ENCODE results near the gene SUMF1. TPM values are rescaled to one million over a fixed set of nuclear protein-coding genes. Genes with fewer than 3 reads are reported as not detected.

Gene SUMF1
- total RNA-seq, 2 donors from 2014 or later: 18.4 to 18.6 TPM

DNA sequence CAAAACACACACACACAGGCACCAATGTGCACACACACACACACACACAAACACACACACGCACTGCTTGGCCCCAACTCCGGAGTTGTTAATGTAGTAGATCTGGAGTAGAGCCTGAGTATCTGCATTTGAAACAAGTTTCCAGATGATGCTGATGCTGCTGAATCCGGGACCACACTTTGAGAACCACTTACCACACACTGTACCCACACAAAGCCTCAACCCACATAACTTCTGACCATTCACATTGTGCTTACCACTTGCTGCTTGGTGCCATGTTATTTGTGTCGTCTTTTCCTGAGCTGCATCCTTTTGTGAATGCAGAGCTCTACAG is 127.0 kb downstream of the SUMF1 start:
- Mint-ChIP-seq H3K4me3 (no peak overlapping the region), H3K36me3 (ENCODE audit: low read depth) (no peaks in the 10 kb centered on the region), H3K27me3 (ENCODE audit: insufficient read depth) (peaks cover under 1% of the 10 kb centered on the region), H3K4me1 (peaks cover 8% of the 10 kb centered on the region), H3K27ac (no peak overlapping the region), H3K9me3 (no peaks in the 10 kb centered on the region)
- DNase-seq: no peak
- no peak for TF ChIP-seq CTCF (conservative IDR thresholded peaks at IDR 0.05)
- Histone ChIP-seq H3K9me3 (ENCODE audit: control insufficient read depth, low read length) (no peaks in the 10 kb centered on the region), H3K9ac (ENCODE audit: extremely low read depth, low read length, poor library complexity, severe bottlenecking) (no peak overlapping the region), H3K4me1 (ENCODE audit: control insufficient read depth, insufficient read depth, low read length) (no peaks in the 10 kb centered on the region), H3K27me3 (ENCODE audit: control insufficient read depth, insufficient read depth, low read length, poor library complexity, severe bottlenecking) (no peaks in the 10 kb centered on the region), H3K4me3 (ENCODE audit: low read length) (no peak overlapping the region), H3K36me3 (ENCODE audit: control insufficient read depth, insufficient read depth, low read length) (no peaks in the 10 kb centered on the region), H3K27ac (ENCODE audit: low read depth, low read length) (no peak overlapping the region)
- 95% methylated on average over 4 of the region's 4 CpGs; no CpG with 5 or more reads in 1 of the 2 experiments for WGBS, 2 experiments (ENCODE audit: insufficient coverage in 1 of 2, insufficient read length in 1 of 2)

GRCh38 chr3:4338751-4339150 is 128.3 kb downstream of the SUMF1 start:
- peak; percentile 36 for TF ChIP-seq CTCF (conservative IDR thresholded peaks at IDR 0.05)
- Histone ChIP-seq H3K4me1 (ENCODE audit: control insufficient read depth, insufficient read depth, low read length) (no peaks in the 10 kb centered on the region), H3K27ac (ENCODE audit: low read depth, low read length) (no peak overlapping the region), H3K36me3 (ENCODE audit: control insufficient read depth, insufficient read depth, low read length) (no peaks in the 10 kb centered on the region), H3K9me3 (ENCODE audit: control insufficient read depth, low read length) (no peaks in the 10 kb centered on the region), H3K9ac (ENCODE audit: extremely low read depth, low read length, poor library complexity, severe bottlenecking) (no peak overlapping the region), H3K4me3 (ENCODE audit: low read length) (no peak overlapping the region), H3K27me3 (ENCODE audit: control insufficient read depth, insufficient read depth, low read length, poor library complexity, severe bottlenecking) (no peaks in the 10 kb centered on the region)
- DNase-seq: no peak
- Mint-ChIP-seq H3K4me1 (peaks cover 10% of the 10 kb centered on the region), H3K27ac (no peak overlapping the region), H3K36me3 (ENCODE audit: low read depth) (no peaks in the 10 kb centered on the region), H3K9me3 (no peaks in the 10 kb centered on the region), H3K27me3 (ENCODE audit: insufficient read depth) (no peaks in the 10 kb centered on the region), H3K4me3 (no peak overlapping the region)
- 80 to 86% methylated on average over 4 to 5 of the region's 5 CpGs for WGBS, 2 experiments (ENCODE audit: insufficient coverage in 1 of 2, insufficient read length in 1 of 2)

DNA sequence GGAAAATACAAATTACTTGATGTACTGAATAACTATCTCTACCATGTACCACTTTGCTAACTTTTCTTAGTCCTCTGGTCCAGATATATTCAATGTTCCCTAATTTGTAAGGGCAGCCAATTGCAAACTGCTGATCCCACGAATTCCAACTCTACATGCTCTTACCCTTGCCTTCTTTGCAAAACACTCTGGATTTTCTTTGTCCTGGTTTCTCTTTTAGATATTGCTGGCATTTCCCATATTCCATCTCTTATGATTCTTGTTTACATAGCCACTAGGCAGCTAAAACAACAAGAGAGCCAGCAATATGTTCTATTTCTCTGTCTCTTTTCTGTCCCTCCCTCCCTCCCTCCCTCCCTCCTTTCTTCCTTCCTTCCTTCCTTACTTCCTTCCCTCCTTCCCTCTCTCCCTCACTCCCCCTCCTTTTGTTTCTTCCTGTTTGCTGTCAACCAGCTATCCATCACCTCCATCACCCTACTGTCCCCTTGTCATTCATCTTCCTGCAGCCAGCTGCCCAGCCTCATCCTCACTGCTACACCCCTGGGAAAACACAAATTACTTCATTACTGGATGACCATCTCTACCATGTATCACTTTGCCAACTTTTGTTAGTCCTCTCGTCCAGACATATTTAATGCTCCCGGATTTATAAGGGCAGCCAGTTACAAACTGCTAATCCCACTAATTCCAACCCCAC is 130.1 kb downstream of the SUMF1 start:
- Histone ChIP-seq H3K4me3 (ENCODE audit: low read length) (no peak overlapping the region), H3K27me3 (ENCODE audit: control insufficient read depth, insufficient read depth, low read length, poor library complexity, severe bottlenecking) (no peaks in the 10 kb centered on the region), H3K27ac (ENCODE audit: low read depth, low read length) (no peak overlapping the region), H3K9me3 (ENCODE audit: control insufficient read depth, low read length) (no peaks in the 10 kb centered on the region), H3K4me1 (ENCODE audit: control insufficient read depth, insufficient read depth, low read length) (no peaks in the 10 kb centered on the region), H3K9ac (ENCODE audit: extremely low read depth, low read length, poor library complexity, severe bottlenecking) (no peak overlapping the region), H3K36me3 (ENCODE audit: control insufficient read depth, insufficient read depth, low read length) (no peaks in the 10 kb centered on the region)
- Mint-ChIP-seq H3K4me1 (peaks cover 17% of the 10 kb centered on the region), H3K4me3 (no peak overlapping the region), H3K9me3 (no peaks in the 10 kb centered on the region), H3K27me3 (ENCODE audit: insufficient read depth) (no peaks in the 10 kb centered on the region), H3K27ac (no peak overlapping the region), H3K36me3 (ENCODE audit: low read depth) (no peaks in the 10 kb centered on the region)
- TF ChIP-seq CTCF (conservative IDR thresholded peaks at IDR 0.05): no peak
- WGBS, 2 experiments (ENCODE audit: insufficient coverage in 1 of 2, insufficient read length in 1 of 2): 78 to 82% methylated on average over 1 to 3 of the region's 3 CpGs
- DNase-seq: no peak

Measured in endodermal cell (in vitro differentiated cells).